NCI-H1694 (cell line): ENCODE results near the gene SEPTIN1.
A peak's percentile ranks its signal among the peaks of the same experiment; 100 is the strongest.

Experiments used
- DNase-seq: peaks from one replicate; lab custom pipeline; 2025; lab: John Stamatoyannopoulos, UW

SEPTIN1 gene, protein sequence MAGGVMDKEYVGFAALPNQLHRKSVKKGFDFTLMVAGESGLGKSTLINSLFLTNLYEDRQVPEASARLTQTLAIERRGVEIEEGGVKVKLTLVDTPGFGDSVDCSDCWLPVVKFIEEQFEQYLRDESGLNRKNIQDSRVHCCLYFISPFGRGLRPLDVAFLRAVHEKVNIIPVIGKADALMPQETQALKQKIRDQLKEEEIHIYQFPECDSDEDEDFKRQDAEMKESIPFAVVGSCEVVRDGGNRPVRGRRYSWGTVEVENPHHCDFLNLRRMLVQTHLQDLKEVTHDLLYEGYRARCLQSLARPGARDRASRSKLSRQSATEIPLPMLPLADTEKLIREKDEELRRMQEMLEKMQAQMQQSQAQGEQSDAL

DNA sequence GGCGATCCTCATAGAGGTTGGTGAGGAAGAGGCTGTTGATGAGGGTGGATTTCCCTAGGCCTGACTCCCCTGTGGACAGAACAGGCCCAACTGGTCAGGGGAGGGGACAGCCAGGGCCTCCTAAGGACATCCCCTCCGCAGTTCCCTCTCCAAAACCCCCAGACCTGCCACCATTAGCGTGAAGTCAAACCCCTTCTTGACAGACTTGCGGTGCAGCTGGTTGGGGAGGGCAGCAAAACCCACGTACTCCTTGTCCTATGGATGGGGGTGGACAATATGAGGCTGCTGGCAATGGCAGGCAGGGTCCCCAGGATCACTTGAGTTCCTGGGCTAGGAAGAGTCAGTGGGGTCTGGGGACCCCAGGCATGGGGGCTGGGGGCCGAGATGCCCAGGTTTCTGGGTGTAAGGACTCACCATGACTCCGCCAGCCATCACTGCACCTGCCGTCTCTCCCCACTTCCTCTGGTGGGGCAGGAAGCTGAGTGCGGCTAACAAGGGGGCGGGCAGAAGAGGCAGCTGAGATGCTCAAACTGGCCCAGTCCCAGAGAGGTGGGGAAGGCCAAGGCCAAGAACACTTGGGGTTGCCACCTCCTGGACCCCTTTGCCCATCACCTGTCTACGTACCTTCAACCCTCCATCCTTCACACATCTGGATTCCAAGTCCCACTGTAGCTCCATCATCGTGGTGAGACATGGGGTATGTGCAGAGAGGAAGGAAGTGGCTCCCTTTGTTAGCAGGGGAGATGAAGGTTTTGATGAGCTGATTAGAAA lies at the start of gene SEPTIN1:
TSS of gene SEPTIN1 (minus strand) at position 451 of the 771 bp plus-strand sequence. CDS start at position 432, 19 bp downstream.
- DNase-seq = no peak

DNA sequence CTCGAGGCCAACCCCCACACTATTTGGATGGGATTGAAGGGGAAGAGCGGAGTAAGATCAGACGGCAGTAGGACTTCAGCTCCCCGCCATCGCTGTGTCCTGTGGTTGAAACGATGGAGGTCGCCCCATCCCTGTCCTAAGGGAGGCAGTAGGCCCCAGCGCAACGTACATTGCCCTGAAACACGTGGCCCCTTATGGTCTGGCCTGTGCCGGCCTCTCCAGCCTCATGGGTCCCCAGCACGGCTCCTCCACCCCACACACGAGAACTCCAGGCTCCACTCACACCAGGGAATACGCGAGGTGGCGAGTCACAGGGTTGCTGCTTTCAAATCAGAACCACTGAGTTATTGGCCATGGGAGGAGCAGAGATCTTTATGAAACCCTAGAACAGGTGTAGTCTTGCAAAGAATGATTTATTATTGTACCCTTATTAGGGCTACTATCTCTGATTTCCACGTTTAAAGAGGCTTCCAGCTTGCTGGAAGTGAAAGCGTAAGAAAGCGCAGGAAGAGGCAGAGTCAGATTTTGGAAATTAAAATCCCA lies 48.1 kb upstream of the SEPTIN1 start:
- DNase-seq = no peak

DNA sequence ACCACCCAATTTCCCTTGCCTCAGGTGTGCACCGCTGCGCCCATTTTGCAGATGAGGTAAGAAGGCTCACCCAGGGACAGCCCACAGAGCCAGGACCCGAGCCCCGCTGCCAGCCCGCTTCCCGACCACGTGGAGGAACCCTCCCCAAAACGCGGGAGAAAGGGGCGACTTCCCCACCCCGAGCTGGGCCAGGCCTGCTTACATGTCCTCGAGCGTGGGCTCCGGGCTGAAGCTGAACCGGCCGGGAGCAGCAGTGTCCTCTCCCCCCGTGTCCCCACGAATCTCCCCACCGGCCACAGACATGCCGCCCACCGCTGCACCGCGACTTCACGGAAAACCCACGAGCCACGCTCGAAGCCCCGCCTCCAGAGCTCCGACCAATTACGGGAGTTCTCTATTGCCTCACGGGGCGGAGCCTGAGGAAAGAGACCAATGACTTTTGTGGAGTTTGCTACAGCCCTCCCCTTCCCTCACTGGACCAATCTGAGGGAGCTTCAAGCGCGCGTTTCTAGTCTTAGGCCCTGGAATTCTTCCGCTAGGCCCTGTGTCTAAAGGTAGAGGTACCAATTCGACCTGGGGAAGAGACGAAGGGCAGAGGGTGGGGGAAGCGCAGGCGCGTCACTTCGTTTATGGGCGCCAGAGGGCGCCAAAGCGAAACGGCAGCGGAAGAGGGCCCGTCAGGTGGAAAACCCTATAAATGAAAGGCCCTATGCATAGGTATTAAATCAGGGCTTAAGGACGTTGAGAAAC lies 47.5 kb upstream of the SEPTIN1 start, which contains the start of gene DCTPP1:
TSS of gene DCTPP1 (minus strand) at position 353 of the 750 bp plus-strand sequence. CDS start at position 303, 50 bp downstream.
- DNase-seq = peak; percentile 98

DNA sequence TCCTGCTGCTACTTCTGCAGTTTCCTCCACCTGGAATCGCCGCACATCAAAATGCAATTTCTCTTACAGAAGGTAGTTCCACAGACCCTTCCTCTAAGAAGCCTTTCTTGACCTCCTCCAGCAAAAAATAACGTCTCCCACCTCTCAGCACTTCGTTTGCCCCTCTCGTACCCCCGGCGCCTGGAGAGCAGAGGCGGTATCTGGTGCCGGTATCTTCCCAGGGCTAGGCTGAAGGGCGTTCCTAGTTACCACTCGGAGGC lies 47.0 kb upstream of the SEPTIN1 start:
- DNase-seq = no peak

DNA sequence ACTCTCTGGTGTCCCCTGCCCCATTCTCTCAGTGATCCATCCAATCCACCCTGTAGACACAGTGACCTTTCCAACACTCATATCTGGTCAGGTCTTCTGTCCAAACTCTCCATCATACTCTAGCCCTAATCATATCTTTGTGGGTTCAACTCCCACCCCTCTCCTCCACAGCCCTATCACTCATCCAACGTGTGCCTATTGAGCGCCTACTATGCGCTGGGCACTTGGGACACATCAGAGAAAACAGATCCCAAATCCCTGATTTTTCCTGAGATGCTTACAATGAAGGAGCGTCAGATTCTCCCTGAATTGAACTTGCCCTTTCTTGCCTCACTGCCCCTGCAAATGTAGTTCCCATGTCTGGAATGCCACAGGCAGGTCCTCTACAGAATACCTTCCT lies 45.7 kb upstream of the SEPTIN1 start:
- DNase-seq = no peak

DNA sequence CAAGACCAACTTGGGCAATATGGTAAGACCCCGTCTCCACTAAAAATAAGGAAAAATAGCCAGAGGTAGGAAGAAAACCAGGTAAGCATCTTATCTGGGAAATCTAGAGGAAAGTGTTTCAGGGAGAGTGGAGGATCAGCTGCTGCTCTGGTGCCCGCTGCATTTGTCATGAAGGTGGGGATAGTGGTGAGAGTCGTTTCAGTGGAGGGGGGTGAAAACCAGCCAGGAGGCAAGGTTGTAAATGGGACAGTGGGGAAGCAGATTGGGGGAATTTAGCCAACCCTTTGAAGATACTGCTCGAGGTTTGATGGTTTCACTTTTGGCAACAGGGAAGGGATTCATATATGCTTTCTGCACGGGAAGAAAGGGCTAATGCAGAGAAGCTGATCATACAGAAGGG lies 38.6 kb upstream of the SEPTIN1 start:
- no peak for DNase-seq

DNA sequence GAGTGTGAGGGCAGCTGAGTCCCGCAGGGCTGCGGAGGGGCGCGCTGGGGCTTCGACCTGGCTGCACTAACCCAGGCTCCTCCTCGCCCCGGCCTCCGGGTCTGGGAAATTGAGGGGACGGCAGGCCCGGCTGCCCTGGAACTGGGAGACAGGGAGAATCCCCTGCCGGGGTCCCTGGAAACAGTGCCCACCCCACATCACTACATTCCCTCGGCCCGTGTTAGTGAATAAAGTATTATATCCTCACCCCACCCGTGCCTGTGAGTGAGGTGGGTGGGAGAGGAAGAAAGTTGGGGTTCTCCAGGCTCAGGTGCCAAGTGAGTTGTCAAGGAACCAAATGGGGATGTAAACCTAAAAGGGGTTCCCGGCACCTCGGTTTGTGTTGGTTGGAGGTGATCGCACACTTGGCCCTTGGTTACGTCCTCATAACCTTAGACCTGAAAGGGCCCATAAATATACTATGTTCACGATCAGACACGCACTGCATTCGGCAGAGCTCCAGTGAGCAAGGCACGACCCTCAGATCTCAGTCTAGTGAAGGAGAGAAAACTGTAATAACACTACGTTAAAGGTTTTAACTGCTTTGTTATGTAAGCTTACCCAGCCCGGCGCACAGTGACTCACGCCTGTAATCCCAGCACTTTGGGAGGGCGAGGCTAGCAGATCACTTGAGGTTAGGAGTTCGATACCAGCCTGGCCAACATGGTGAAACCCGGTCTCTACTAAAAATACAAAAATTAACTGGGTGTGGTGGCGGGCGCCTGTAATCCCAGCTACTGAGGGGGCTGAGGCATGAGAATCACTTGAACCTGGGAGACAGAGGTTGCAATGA lies 36.2 kb upstream of the SEPTIN1 start:
- no peak for DNase-seq

DNA sequence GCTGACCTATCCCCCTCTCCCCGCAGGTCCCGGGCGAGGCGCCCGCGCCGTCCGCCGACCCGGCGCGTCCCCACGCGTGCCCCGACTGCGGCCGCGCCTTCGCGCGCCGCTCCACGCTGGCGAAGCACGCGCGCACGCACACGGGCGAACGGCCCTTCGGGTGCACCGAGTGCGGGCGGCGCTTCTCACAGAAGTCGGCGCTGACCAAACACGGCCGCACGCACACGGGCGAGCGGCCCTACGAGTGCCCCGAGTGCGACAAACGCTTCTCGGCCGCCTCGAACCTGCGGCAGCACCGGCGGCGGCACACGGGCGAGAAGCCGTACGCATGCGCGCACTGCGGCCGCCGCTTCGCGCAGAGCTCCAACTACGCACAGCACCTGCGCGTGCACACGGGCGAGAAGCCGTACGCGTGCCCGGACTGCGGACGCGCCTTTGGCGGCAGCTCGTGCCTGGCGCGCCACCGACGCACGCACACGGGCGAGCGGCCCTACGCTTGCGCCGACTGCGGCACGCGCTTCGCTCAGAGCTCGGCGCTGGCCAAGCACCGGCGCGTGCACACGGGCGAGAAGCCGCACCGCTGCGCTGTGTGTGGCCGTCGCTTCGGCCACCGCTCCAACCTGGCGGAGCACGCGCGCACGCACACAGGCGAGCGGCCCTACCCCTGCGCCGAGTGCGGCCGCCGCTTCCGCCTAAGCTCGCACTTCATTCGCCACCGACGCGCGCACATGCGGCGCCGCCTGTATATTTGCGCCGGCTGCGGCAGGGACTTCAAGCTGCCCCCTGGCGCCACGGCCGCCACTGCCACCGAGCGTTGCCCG lies 35.4 kb upstream of the SEPTIN1 start:
- no peak for DNase-seq

DNA sequence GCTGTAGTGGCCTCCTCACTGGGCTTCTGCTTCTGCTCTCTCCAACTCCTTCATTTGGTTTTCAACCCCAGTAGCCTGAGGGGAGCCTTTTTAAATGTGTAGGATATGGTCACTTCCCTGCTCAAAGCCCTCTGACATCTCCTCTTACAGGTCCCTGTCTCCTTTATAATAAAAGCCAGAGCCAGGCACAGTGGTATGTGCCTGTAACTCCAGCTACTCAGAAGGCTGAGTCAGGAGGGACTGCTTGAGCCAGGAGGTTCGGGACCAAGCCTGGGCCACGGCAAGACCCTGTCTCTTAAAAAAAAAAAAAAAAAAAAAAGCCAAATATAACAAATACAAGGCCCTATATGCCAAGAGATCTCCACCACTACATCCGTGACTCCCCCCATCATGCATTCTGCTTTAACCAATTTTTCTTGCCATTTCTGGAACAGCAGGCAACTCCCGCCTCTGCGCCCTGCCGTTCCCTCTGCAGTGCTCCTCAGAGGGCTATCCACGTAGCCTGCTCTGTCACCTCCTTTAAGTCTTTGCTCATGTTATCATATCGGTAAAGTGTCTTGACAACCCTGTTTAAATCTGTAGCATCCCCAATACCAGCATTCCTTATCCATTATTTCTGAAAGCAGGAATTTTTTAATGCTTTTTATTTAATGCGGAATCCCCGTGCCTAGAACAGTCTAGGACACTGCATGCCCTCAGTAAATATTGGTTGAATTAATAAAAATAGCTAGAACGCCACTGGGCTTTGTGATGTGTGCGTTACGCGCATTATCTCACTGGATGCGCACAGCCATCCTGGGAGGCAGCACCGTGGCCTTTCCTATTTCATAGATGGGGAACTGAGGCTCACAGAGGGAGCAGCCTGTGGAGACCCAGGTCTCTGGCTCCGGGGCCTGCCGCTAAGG lies 34.5 kb upstream of the SEPTIN1 start:
- DNase-seq = no peak

DNA sequence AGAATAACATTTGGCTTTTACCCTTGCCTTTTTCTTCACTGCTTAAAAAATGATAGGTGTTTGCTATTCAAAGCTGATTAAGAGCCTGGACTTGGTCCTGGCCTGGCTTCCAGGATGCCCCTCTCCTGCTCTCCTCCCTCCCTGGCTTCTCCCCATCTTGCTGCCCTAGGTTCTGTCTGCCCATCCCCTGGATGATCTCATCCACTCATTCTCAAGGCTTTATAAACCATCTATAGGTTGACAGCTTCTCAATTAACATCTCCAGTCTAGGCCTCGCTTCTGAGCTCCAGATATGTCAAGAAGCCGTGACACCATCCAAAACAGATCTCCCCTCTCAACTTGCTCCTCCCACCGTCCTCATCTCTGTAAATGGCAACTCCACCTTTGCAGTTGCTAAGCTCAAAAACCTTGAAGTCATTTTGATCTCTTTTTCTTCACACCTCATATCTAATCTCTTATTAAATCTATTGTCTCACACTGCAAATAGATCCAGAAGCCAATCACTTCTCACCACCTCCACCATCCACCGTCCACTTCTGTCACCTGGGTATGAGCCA lies 33.8 kb upstream of the SEPTIN1 start:
- no peak for DNase-seq

DNA sequence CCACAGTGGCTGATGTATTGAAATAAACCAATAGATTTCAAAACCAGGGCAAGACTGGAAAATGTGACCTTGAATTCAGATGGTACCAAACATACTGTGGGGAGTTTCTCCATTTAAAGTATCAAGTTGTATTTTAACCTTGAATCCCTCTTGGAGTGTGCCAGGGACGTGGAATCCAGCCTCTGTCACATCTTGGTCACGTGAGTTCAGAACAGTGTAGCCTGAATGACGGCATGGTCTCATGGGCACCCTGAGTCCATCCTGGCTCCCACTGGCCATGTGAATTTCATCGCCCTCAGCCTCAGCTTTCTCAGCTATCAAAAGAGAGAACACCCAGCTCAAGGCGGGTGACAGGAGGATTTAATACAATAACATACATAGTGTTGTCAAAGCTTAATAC lies 31.8 kb upstream of the SEPTIN1 start:
- DNase-seq = no peak

DNA sequence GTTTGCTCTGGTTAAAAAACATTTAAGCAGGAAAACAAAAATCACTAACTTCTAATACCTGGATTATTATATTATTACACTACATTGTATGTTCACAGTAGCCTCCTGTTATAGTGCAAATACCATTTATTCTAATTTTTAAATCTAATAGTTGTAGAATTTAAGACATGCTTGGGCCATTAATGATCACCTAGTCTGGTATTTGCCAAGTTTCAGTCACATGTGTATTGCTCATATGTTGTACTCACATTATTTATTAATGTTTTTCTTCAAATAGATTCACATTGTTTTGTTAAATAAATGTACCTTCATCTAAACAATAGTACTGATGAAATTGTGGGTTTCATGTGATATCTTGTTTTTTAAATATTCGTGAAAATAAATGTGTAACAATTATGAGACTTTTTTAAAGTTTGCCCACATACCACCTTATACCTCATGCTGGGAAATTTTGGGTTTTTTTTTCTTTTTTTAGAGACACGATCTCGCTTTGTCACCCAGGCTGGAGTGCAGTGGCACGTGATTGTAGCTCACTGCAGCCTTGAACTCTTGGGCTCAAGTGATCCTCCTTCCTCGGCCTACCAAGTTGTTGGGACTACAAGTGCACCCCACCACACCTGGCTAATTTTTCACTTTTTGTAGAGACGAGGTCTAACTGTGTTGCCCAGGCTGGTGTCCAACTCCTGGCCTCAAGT lies 30.9 kb upstream of the SEPTIN1 start:
- no peak for DNase-seq

DNA sequence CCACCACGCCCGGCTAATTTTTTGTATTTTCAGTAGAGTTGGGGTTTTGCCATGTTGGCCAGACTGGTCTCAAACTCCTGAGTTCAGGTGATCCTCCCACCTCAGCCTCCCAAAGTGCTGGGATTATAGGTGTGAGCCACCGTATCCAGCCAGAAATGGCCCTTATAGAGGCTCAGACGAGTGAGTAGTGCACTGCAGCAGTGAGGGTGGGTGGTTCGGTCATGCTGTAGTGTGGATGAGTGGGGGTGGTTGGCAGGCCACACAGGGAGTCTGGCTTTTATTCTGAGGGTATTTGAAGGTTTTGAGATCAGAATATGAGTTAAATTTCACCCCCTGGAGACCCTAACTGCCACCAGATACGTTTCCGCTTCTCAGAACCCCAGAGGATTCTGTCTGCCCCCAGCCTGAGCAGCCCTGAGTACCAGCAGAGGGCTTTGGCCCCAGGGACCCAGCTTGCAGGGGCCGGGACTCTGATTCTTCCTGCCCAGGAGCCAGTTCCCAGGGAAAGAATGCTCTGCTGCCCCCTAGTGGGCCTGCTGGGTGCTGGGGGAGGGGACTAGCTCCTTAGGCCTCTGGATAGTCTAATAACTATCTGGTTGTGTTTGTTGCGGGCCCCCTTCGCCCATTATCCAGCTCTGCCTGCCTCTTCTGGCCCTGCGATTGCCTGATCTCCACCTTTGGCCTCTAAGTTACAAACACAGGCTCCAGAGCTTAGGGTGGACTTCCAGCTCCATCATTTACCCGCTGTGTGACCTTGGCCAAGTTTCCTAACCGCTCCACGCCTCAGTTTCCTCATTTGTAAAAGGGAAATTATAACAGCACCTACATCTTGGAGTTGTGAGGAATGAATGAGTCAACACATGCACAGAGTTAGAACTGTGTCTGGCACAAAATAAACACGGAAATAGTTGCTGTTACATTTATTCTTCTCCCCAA lies 27.0 kb upstream of the SEPTIN1 start:
- DNase-seq = peak; percentile 87

DNA sequence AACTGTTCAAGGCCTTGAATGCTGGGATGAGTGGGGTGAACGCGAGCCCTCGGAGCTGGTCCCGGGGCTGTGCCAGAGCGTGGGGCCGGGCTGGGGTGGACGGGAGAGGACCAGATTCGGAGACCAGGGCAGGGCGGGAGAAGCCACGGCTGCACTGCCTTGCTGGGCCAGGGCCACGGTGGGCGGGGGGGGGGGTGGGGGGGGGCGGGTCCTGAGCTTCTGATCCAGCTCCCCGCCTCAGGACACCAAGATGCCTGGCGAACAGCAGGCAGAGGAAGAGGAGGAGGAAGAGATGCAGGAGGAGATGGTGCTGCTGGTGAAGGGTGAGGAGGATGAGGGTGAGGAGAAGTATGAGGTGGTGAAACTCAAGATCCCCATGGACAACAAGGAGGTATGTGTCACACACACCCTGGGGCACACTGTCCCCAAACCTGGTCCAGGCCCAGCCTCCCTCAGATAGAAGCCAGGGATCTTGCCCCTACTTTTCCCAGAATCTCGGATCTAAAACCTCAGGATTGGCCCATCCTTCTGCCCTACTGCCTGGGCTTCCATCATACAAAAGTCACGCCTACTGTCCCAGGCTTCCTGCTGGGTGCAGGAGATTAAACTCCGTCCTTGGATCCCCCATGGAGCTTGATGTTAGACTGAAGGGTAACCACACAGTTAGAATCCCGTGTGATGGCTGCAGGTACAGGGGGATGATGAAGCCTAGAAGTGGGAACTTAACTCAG lies 25.6 kb upstream of the SEPTIN1 start:
- no peak for DNase-seq

DNA sequence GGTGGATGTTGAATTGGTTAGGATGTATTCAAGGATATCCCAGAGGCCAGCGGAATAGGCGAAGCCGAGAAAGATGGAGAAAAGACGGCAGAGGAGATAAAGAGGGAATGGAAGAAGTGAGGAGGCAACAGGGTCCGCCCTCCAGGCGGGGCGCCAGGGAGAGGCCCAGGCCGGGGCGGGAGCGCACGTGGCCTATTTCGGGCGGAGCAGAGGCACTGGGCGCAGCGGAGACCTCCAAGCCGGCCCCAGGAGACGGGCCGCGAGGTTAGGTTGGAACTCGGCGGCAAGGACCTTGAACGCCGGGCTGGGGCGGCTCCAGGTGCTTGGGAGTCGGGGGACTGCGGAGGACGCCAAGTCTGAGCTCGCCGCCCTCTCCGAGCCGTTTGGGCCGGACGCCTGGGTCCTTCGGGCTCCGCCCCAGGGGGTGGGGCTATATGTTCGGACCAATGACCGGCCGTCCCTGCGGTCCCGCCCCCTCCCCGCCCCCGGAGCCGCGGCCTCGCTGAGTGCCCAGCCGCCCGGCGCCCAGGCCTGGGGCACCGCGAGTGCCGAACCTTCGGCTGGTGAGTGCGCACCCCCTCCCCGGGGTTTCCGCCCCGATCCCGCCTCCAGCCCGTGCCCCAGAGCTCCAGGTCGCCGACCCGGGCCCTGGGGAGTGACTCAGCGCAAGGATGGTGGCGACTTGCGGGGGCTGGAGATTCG lies 24.9 kb upstream of the SEPTIN1 start, which contains the start of gene ZNF771:
TSS of gene ZNF771 (plus strand) at position 505 of the 702 bp plus-strand sequence. CDS start 448 bp downstream, outside the sequence.
- peak; percentile 49 for DNase-seq

DNA sequence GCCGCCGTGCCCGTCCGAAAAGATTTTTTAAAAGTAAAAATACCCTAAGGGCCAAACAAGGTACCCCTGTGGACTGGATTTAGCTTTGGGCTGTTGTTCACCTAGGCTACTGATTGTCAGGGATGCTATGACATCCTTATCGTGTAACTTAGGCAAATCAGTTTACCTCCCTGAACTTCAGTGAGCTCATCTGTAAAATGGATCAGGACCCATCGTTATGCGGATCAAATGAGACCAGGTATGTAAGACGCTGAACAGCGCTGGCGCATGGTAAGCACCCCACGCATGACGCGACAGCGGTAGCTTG lies 24.4 kb upstream of the SEPTIN1 start:
- no peak for DNase-seq
